Skeletal muscle cell (primary cell): ENCODE measurements around the gene SIPA1L3.
A peak's percentile ranks its signal among the peaks of the same experiment; 100 is the strongest.
"Not testable (repeated sequence)": the region's sequence is repeated elsewhere in the genome, so short reads cannot be mapped to it uniquely, and the experiment has no call there.

Source experiments
- DNase-seq: peaks from one replicate; pipeline ENCODE4 v3.0.0-alpha.2; 2010; ENCODE audit warnings: low read depth
- H3K4me3 ChIP-seq: 2 replicates; pipeline ENCODE4 v1.5.1; 2011; ENCODE audit warnings: low read depth, mild to moderate bottlenecking, control low read depth, low read length, moderate library complexity

Gene SIPA1L3

GRCh38 chr19:37906869-37907734 lies at the start of gene SIPA1L3:
Gene SIPA1L3 (plus strand): TSS chr19:37907208. CDS start chr19:38081566, 174,358 bp downstream.
- peak within 1 kb of the TSS; percentile 99 for H3K4me3 ChIP-seq
- peak; percentile 83 for DNase-seq

- no peak for DNase-seq
- H3K4me3 ChIP-seq: no peak overlapping the region
These were observed 42.5 kb upstream of the SIPA1L3 start for GRCh38 chr19:37864501-37864900.

- H3K4me3 ChIP-seq, DNase-seq: not testable (repeated sequence)
These were observed 41.1 kb upstream of the SIPA1L3 start for GRCh38 chr19:37865930-37866329.

- no peak overlapping the region for H3K4me3 ChIP-seq
These were observed 39.2 kb upstream of the SIPA1L3 start for GRCh38 chr19:37867831-37868230.

GRCh38 chr19:37869766-37870340 lies 37.2 kb upstream of the SIPA1L3 start:
- no peak overlapping the region for H3K4me3 ChIP-seq
- DNase-seq: no peak

More at GRCh38 chr19:37867831-37868230, 39.2 kb upstream of the SIPA1L3 start:
- DNase-seq: peak; percentile 34

GRCh38 chr19:37872383-37872782 lies 34.6 kb upstream of the SIPA1L3 start:
- no peak overlapping the region for H3K4me3 ChIP-seq
- DNase-seq: no peak

GRCh38 chr19:37874784-37875183 lies 32.2 kb upstream of the SIPA1L3 start:
- DNase-seq: no peak

GRCh38 chr19:37876032-37876431 lies 31.0 kb upstream of the SIPA1L3 start:
- DNase-seq: no peak
- H3K4me3 ChIP-seq: no peak overlapping the region

More at GRCh38 chr19:37874784-37875183, 32.2 kb upstream of the SIPA1L3 start:
- no peak overlapping the region for H3K4me3 ChIP-seq

GRCh38 chr19:37877147-37877546 lies 29.9 kb upstream of the SIPA1L3 start:
- DNase-seq: no peak
- H3K4me3 ChIP-seq: no peak overlapping the region

GRCh38 chr19:37885392-37885791 lies 21.6 kb upstream of the SIPA1L3 start:
- DNase-seq: no peak
- H3K4me3 ChIP-seq: no peak overlapping the region

- DNase-seq: no peak
- no peak overlapping the region for H3K4me3 ChIP-seq
These were observed 20.4 kb upstream of the SIPA1L3 start for GRCh38 chr19:37886571-37886970.

GRCh38 chr19:37893845-37894575 lies 13.0 kb upstream of the SIPA1L3 start:
- no peak overlapping the region for H3K4me3 ChIP-seq
- DNase-seq: no peak

- no peak overlapping the region for H3K4me3 ChIP-seq
- DNase-seq: no peak
These were observed 10.8 kb upstream of the SIPA1L3 start for GRCh38 chr19:37896180-37896579.

GRCh38 chr19:37899453-37899852 lies 7.6 kb upstream of the SIPA1L3 start:
- H3K4me3 ChIP-seq: no peak overlapping the region
- no peak for DNase-seq

- H3K4me3 ChIP-seq: no peak overlapping the region
- no peak for DNase-seq
These were observed 7.0 kb upstream of the SIPA1L3 start for GRCh38 chr19:37899966-37900365.

- DNase-seq: no peak
- no peak overlapping the region for H3K4me3 ChIP-seq
These were observed 4.3 kb upstream of the SIPA1L3 start for GRCh38 chr19:37902668-37903067.

- no peak for DNase-seq
- no peak overlapping the region for H3K4me3 ChIP-seq
These were observed 3.9 kb upstream of the SIPA1L3 start for GRCh38 chr19:37903096-37903495.

GRCh38 chr19:37905946-37906868 lies 801 bp upstream of the SIPA1L3 start, which contains the start of gene WDR87:
Gene WDR87 (minus strand): TSS chr19:37906594. CDS start chr19:37898239, 8,355 bp downstream.
- no peak for DNase-seq
- peak within 1 kb of the TSS; percentile 99 for H3K4me3 ChIP-seq
